Measurements from ENCODE around the gene GPR108. TPM values are rescaled to one million over a fixed set of nuclear protein-coding genes. Genes with fewer than 3 reads are reported as not detected.

GPR108 gene
- total and polyA plus RNA-seq, 2 of the 13 experiments (the other 11 are each of a cell fraction or from before 2014, with no cell fraction given), result 36.4 to 63.0 TPM

GRCh38 chr19:6753178-6754031, 16.0 kb upstream of the GPR108 start (continued):
- TF ChIP-seq ZNF30 (CRISPR knock-in tag; IDR thresholded peaks at IDR 0.05) (no peak), KLF12 (CRISPR knock-in tag; IDR thresholded peaks at IDR 0.05; ENCODE audit: borderline replicate concordance) (no peak; the same call in none of the 2 replicates), PAX8 (CRISPR knock-in tag; IDR thresholded peaks at IDR 0.05; ENCODE audit: borderline replicate concordance) (no peak; the same call in 1 of the 2 replicates), ZNF569 (CRISPR knock-in tag; IDR thresholded peaks at IDR 0.05; ENCODE audit: borderline replicate concordance) (no peak), RFX5 (IDR thresholded peaks at IDR 0.05; ENCODE audit: low read depth, low read length) (no peak), ZNF709 (CRISPR knock-in tag; IDR thresholded peaks at IDR 0.05) (no peak; the same call in 1 of the 2 replicates), ZNF724P (CRISPR knock-in tag; IDR thresholded peaks at IDR 0.05; ENCODE audit: borderline replicate concordance) (0 out of 2 replicates have a peak, but pooled peaks have one; percentile 31), LCORL (IDR thresholded peaks at IDR 0.05) (no peak), LCORL (CRISPR knock-in tag; IDR thresholded peaks at IDR 0.05) (peak; percentile 99), DBP (CRISPR knock-in tag; IDR thresholded peaks at IDR 0.05; ENCODE audit: not compliant biosample characterization) (peak; percentile 58), ZNF460 (CRISPR knock-in tag; IDR thresholded peaks at IDR 0.05; ENCODE audit: borderline replicate concordance) (no peak; the same call in 1 of the 2 replicates), ZIK1 (CRISPR knock-in tag; IDR thresholded peaks at IDR 0.05; ENCODE audit: borderline replicate concordance, low read depth) (no peak), SNAPC5 (CRISPR knock-in tag; IDR thresholded peaks at IDR 0.05; ENCODE audit: borderline replicate concordance) (no peak), HDAC1 (CRISPR knock-in tag; IDR thresholded peaks at IDR 0.05) (peak; percentile 81), AHR (CRISPR knock-in tag; IDR thresholded peaks at IDR 0.05) (0 out of 2 replicates have a peak, but pooled peaks have one; percentile 93), DMAP1 (CRISPR knock-in tag; IDR thresholded peaks at IDR 0.05) (peak; percentile 94), ZNF878 (CRISPR knock-in tag; IDR thresholded peaks at IDR 0.05) (no peak), ZNF33B (CRISPR knock-in tag; IDR thresholded peaks at IDR 0.05) (peak; percentile 76; the same call in 1 of the 2 replicates), ZNF441 (CRISPR knock-in tag; IDR thresholded peaks at IDR 0.05; ENCODE audit: borderline replicate concordance) (peak; percentile 66; the same call in 1 of the 2 replicates), PRDM10 (CRISPR knock-in tag; IDR thresholded peaks at IDR 0.05; ENCODE audit: low read depth) (peak; percentile 81), MIER3 (CRISPR knock-in tag; IDR thresholded peaks at IDR 0.05; ENCODE audit: borderline replicate concordance) (0 out of 2 replicates have a peak, but pooled peaks have one; percentile 25), HMGA1 (CRISPR knock-in tag; conservative IDR thresholded peaks at IDR 0.05) (no peak), E2F1 (CRISPR knock-in tag; IDR thresholded peaks at IDR 0.05) (no peak), HNRNPLL (IDR thresholded peaks at IDR 0.05; ENCODE audit: low read depth, low read length, poor library complexity, severe bottlenecking) (peak; percentile 91), IKZF1 (IDR thresholded peaks at IDR 0.05) (no peak)
